K562 (cell line): ENCODE results near the gene IP6K3. TPM values are rescaled to one million over a fixed set of nuclear protein-coding genes. Genes with fewer than 3 reads are reported as not detected.
A peak's percentile ranks its signal among the peaks of the same experiment; 100 is the strongest.

Source experiments
- ATAC-seq: fragments of 200-7000 bp; cut with Tn5 transposase; 3 replicates; pipeline ENCODE4 v1.9.1; 2020; ENCODE audit warnings: moderate library complexity
- BruUV-seq: library from RNA; stranded (reverse); fragments of 400-500 nt; replicated peaks from 2 replicates; lab custom pipeline; 2021; lab: Mats Ljungman, UMichigan
- CTCF ChIA-PET: fragments of 300-600 bp; formaldehyde crosslinking; extraction: SDS; loops from one replicate; lab custom pipeline; 2021; ENCODE audit warnings: low intra/inter-chr PET ratio; lab: Yijun Ruan, JAX
- POLR2A ChIA-PET: fragments of 300-600, 350-650 bp; sonication (Branson Sonifier 250); formaldehyde crosslinking; extraction: SDS; loops from one replicate; lab custom pipeline; 2021; ENCODE audit warnings: antibody characterized with exemption, inconsistent platforms; lab: Yijun Ruan, JAX
- DNase-seq, 4 experiments: peaks; one replicate each; pipeline versions ENCODE4 v3.0.0 to v3.0.0-alpha.2; 2011 to 2018; ENCODE audit warnings: low spot score in 3 of 4, mixed read lengths in 3 of 4; ENCODE audit errors: extremely low read depth in 1 of 4
- FAIRE-seq: peaks from 2 replicates; lab custom pipeline; 2011; peaks lifted over from hg19 to GRCh38; lab: Jason Lieb, UNC
- H2AFZ ChIP-seq: 2 replicates; pipeline ENCODE4 v1.6.0; 2011; ENCODE audit warnings: low read depth, low read length, control low read depth, inconsistent platforms
- H3K27ac ChIP-seq: fragments of 200-600 bp; 3 replicates; pipeline ENCODE4 v1.8.0; 2011; ENCODE audit warnings: low read depth, mild to moderate bottlenecking, control low read depth, inconsistent platforms, low read length, moderate library complexity, mixed read lengths; ENCODE audit errors: extremely low read depth
- H3K27me3 ChIP-seq, 2 experiments: fragments of 300-600 bp in 1 of 2; 2 replicates in 1 of 2; 3 replicates in 1 of 2; pipeline versions ENCODE4 v1.6.0 to v1.8.0; 2011; ENCODE audit warnings: inconsistent platforms in 2 of 2, low read length in 2 of 2, mild to moderate bottlenecking in 1 of 2, mixed read lengths in 1 of 2, moderate library complexity in 1 of 2; ENCODE audit not compliant: control insufficient read depth in 2 of 2, insufficient read depth in 2 of 2
- H3K36me3 ChIP-seq: fragments of 300-600 bp; 3 replicates; pipeline ENCODE4 v1.8.0; 2011; ENCODE audit warnings: mild to moderate bottlenecking, low read length, inconsistent platforms; ENCODE audit not compliant: control insufficient read depth, insufficient read depth
- H3K4me1 ChIP-seq, 2 experiments: fragments of 200-600 bp in 1 of 2; replicated peaks in 1 of 2; 2 replicates in 1 of 2; 3 replicates in 1 of 2; pipeline versions ENCODE4 v1.5.1 to v1.8.0; 2011; ENCODE audit warnings: inconsistent platforms in 2 of 2, low read length in 2 of 2, mild to moderate bottlenecking in 1 of 2, mixed read lengths in 1 of 2, moderate library complexity in 1 of 2; ENCODE audit not compliant: control insufficient read depth in 2 of 2, insufficient read depth in 2 of 2
- H3K4me2 ChIP-seq: 2 replicates; pipeline ENCODE4 v1.6.1; 2011; ENCODE audit warnings: low read length, control low read depth, inconsistent platforms, mixed read lengths; ENCODE audit not compliant: insufficient read depth
- H3K4me3 ChIP-seq: fragments of 200-600 bp; sonication (generic), shearing (Covaris generic); 2 replicates; pipeline ENCODE4 v1.5.1; 2016; ENCODE audit warnings: control low read depth, inconsistent platforms
- H3K79me2 ChIP-seq: fragments of 200-600 bp; 3 replicates; pipeline ENCODE4 v1.8.0; 2011; ENCODE audit warnings: low read length, inconsistent platforms; ENCODE audit not compliant: control insufficient read depth, insufficient read depth
- H3K9ac ChIP-seq, 2 experiments: 2 replicates each; pipeline versions ENCODE4 v1.6.0 to v1.6.1; 2011; ENCODE audit warnings: low read depth in 2 of 2, low read length in 2 of 2, control low read depth in 1 of 2, inconsistent platforms in 1 of 2, mild to moderate bottlenecking in 1 of 2, mixed read lengths in 1 of 2; ENCODE audit not compliant: insufficient read depth in 1 of 2
- H3K9me1 ChIP-seq: one replicate; pipeline ENCODE4 v1.6.0; 2011; ENCODE audit warnings: inconsistent platforms, mild to moderate bottlenecking, low read length, moderate library complexity; ENCODE audit not compliant: control insufficient read depth, insufficient read depth
- H3K9me3 ChIP-seq: replicated peaks from 2 replicates; pipeline ENCODE4 v1.5.1; 2011; ENCODE audit warnings: low read depth, low read length, inconsistent platforms; ENCODE audit not compliant: control insufficient read depth, insufficient read depth
- H4K20me1 ChIP-seq: replicated peaks from 2 replicates; pipeline ENCODE4 v1.6.1; 2011; ENCODE audit warnings: low read length, inconsistent platforms, mixed read lengths; ENCODE audit not compliant: control insufficient read depth, insufficient read depth
- ATF2 ChIP-seq: sonication (generic); formaldehyde crosslinking; IDR thresholded peaks from 2 replicates; pipeline ENCODE4 v1.8.1; 2022; ENCODE audit warnings: missing genetic modification reagents
- COPS2 ChIP-seq: fragments of 450-650 bp; conservative IDR thresholded peaks from 2 replicates; pipeline ENCODE4 v1.6.1; 2016; ENCODE audit warnings: mild to moderate bottlenecking, moderate library complexity
- DMBX1 ChIP-seq: fragments of 250-450 bp; sonication (Bioruptor Pico); IDR thresholded peaks from 2 replicates; pipeline ENCODE4 v1.8.0; 2022; ENCODE audit warnings: inconsistent platforms, mild to moderate bottlenecking, moderate library complexity, borderline replicate concordance
- E2F3 ChIP-seq: fragments of 250-450 bp; sonication (Bioruptor Pico); IDR thresholded peaks from 2 replicates; pipeline ENCODE4 v1.4.0; 2020; ENCODE audit warnings: mild to moderate bottlenecking
- HCFC1 ChIP-seq: IDR thresholded peaks from 2 replicates; pipeline ENCODE4 v1.6.1; 2012; ENCODE audit warnings: low read depth, low read length, improper control_type of control experiment
- HNRNPLL ChIP-seq: fragments of 200-400 bp; formaldehyde crosslinking; IDR thresholded peaks from 2 replicates; pipeline ENCODE4 v1.6.1; 2017; ENCODE audit warnings: low read length, low read depth, mild to moderate bottlenecking; ENCODE audit not compliant: poor library complexity, severe bottlenecking
- PHF8 ChIP-seq: fragments of 200-600 bp; sonication (generic); IDR thresholded peaks from 2 replicates; pipeline ENCODE4 v1.6.1; 2012; ENCODE audit warnings: mixed run types, mild to moderate bottlenecking, inconsistent platforms, low read length, moderate library complexity, borderline replicate concordance
- RAD51 ChIP-seq: fragments of 450-650 bp; IDR thresholded peaks from 2 replicates; pipeline ENCODE4 v1.7.1; 2016; ENCODE audit warnings: low read depth, mild to moderate bottlenecking, borderline replicate concordance
- SMAD4 ChIP-seq: fragments of 250-450 bp; sonication (Bioruptor Pico); conservative IDR thresholded peaks from 2 replicates; pipeline ENCODE4 v1.8.0; 2021; ENCODE audit warnings: inconsistent platforms, mild to moderate bottlenecking, moderate library complexity
- TEAD1 ChIP-seq, 2 experiments: fragments of 450-650 bp in 1 of 2; sonication (generic) in 1 of 2; formaldehyde crosslinking; IDR thresholded peaks; 2 replicates each; pipeline versions ENCODE4 v1.4.0 to v1.8.0; 2020 to 2022; ENCODE audit warnings: mild to moderate bottlenecking in 2 of 2, missing genetic modification reagents in 1 of 2
- ZKSCAN8 ChIP-seq: fragments of 200-800 bp; sonication (Bioruptor generic); IDR thresholded peaks from 2 replicates; pipeline ENCODE4 v1.6.1; 2016; ENCODE audit warnings: missing genetic modification characterization, missing compliant biosample characterization
- ZNF444 ChIP-seq: fragments of 250-450 bp; sonication (Bioruptor Pico); IDR thresholded peaks from 2 replicates; pipeline ENCODE4 v1.4.0; 2020; ENCODE audit warnings: mild to moderate bottlenecking, moderate library complexity
- ZSCAN32 ChIP-seq: fragments of 450-650 bp; formaldehyde crosslinking; IDR thresholded peaks from 2 replicates; pipeline ENCODE4 v1.4.0; 2020; ENCODE audit warnings: mild to moderate bottlenecking, moderate library complexity
- WGBS: fragments of 100-300 bp; shearing (Covaris generic); methylation state at CpG from one replicate; pipeline ENCODE4 v1.1.6; 2016; ENCODE audit warnings: low coverage, mixed read lengths; ENCODE audit not compliant: insufficient coverage; ENCODE audit errors: missing lambda C conversion rate; 5-methylcytosine and 5-hydroxymethylcytosine counted together
- in situ Hi-C: fragments of 300-500 bp; cut with MboI; formaldehyde crosslinking; loops from 4 replicates; pipeline ENCODE4 v1.15.0; 2018; ENCODE audit warnings: inconsistent platforms, mixed read lengths
- intact Hi-C: fragments of 100-400 bp; cut with micrococcal nuclease; formaldehyde crosslinking; loops from 2 replicates; pipeline ENCODE4 v1.14.2; 2022
- polyA plus RNA-seq, 8 experiments: library from polyadenylated mRNA; depleted of rRNA in 4 of 8; stranded (reverse) in 5 of 8; unstranded in 3 of 8; fragments of >200 nt; fragmentation: Nextera tagmentation in 2 of 8; fragmentation: Illumina TruSeq in 1 of 8; extraction: Ambion mirVana in 2 of 8; extraction: Trizol in 1 of 8; gene quantifications; 2 replicates each; pipeline versions ENCODE4 v1.2.1 to v1.2.3, GENCODE V29; 2011 to 2014; ENCODE audit warnings: inconsistent platforms in 1 of 8, missing spikeins in 1 of 8
- total RNA-seq, 7 experiments: library from RNA; depleted of rRNA in 6 of 7; stranded (reverse); fragments of >200 nt in 6 of 7; fragmentation: Illumina TruSeq in 2 of 7; extraction: Trizol in 2 of 7; gene quantifications; 2 replicates each; pipeline versions ENCODE4 v1.2.1 to v1.2.3, GENCODE V29; 2011 to 2021; ENCODE audit warnings: low replicate concordance in 1 of 7
- TF ChIP-seq, protein P1 (sequence below), 3 experiments: fragments of 200-800 bp in 1 of 3; fragments of 250-450 bp in 1 of 3; fragments of 450-650 bp in 1 of 3; sonication (Bioruptor Pico) in 1 of 3; sonication (Bioruptor generic) in 1 of 3; formaldehyde crosslinking in 1 of 3; IDR thresholded peaks; 2 replicates each; pipeline versions ENCODE4 v1.6.1 to v1.8.0; 2016 to 2022; ENCODE audit warnings: mild to moderate bottlenecking in 2 of 3, missing genetic modification characterization in 2 of 3, missing compliant biosample characterization in 1 of 3, moderate library complexity in 1 of 3
- TF ChIP-seq, protein P2 (sequence below): sonication (generic); formaldehyde crosslinking; IDR thresholded peaks from 2 replicates; pipeline ENCODE4 v1.9.0; 2022; ENCODE audit warnings: mild to moderate bottlenecking, missing genetic modification reagents

IP6K3 gene
- total and polyA plus RNA-seq, 9 of the 15 experiments (the other 6 are each of a cell fraction or from before 2014, with no cell fraction given) = not detected

DNA sequence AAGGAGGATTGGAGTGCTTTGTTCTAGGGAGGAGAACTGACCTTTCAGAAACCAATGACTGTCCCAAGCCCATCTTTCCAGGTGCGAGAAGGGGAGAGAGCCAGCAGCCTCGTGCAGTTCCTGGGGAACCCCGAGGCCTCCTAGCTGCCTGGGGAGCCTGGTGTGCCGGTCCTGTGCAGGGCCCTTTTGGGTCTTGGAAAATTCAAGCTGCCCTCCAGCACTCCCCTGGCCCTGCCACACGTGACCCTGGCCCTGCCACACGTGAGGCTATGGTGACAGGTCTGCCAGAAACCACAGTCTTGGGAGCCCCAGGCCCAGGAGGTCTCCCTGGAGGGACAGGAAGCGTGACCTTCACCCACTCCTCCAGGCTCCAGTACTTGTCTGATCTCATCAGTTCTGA, 15.7 kb downstream of the IP6K3 start (continued):
- TF ChIP-seq, protein P1, sequence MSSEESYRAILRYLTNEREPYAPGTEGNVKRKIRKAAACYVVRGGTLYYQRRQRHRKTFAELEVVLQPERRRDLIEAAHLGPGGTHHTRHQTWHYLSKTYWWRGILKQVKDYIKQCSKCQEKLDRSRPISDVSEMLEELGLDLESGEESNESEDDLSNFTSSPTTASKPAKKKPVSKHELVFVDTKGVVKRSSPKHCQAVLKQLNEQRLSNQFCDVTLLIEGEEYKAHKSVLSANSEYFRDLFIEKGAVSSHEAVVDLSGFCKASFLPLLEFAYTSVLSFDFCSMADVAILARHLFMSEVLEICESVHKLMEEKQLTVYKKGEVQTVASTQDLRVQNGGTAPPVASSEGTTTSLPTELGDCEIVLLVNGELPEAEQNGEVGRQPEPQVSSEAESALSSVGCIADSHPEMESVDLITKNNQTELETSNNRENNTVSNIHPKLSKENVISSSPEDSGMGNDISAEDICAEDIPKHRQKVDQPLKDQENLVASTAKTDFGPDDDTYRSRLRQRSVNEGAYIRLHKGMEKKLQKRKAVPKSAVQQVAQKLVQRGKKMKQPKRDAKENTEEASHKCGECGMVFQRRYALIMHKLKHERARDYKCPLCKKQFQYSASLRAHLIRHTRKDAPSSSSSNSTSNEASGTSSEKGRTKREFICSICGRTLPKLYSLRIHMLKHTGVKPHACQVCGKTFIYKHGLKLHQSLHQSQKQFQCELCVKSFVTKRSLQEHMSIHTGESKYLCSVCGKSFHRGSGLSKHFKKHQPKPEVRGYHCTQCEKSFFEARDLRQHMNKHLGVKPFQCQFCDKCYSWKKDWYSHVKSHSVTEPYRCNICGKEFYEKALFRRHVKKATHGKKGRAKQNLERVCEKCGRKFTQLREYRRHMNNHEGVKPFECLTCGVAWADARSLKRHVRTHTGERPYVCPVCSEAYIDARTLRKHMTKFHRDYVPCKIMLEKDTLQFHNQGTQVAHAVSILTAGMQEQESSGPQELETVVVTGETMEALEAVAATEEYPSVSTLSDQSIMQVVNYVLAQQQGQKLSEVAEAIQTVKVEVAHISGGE (CRISPR knock-in tag; IDR thresholded peaks at IDR 0.05) = no peak
- no peak for TF ChIP-seq ATF2 (CRISPR knock-in tag)
- TF ChIP-seq RAD51 = no peak

DNA sequence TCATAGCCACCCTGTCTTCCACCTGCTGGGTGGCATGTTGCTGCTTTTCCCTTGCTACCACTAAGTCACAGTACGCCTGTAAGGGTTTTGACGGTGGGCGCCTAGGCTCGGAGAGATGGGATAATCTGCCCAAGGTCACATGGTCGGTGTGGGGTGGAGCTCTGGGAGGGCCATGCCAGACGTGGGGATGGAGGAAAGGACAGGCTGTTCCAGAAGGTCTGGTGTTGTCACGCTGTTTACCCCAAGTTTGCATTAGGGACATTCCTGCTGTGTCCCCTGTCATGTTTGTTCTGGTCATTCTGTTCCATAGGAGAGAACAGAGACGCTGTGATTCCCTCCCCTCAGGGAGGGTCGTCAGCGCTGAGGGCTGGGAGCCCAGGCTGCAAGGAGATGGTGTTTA, 16.1 kb downstream of the IP6K3 start:
- POLR2A ChIA-PET = interaction anchor here (1.1 kb wide), 1 partner anchor 19 kb away, joined by 5 read pairs; the partner anchor contains the start of gene UQCC2
- intact Hi-C loops = no loop called here
- BruUV-seq = no TSS peak
- TF ChIP-seq COPS2 (no peak), ZKSCAN8 (CRISPR knock-in tag) (no peak), ZSCAN32 (CRISPR knock-in tag) (no peak), E2F3 (CRISPR knock-in tag) (no peak), HCFC1 (no peak), TEAD1 (CRISPR knock-in tag; IDR thresholded peaks at IDR 0.05) (no peak), HNRNPLL (no peak), PHF8 (no peak), SMAD4 (no peak), ZNF444 (CRISPR knock-in tag) (no peak), DMBX1 (CRISPR knock-in tag) (no peak)
- TF ChIP-seq, protein P2, sequence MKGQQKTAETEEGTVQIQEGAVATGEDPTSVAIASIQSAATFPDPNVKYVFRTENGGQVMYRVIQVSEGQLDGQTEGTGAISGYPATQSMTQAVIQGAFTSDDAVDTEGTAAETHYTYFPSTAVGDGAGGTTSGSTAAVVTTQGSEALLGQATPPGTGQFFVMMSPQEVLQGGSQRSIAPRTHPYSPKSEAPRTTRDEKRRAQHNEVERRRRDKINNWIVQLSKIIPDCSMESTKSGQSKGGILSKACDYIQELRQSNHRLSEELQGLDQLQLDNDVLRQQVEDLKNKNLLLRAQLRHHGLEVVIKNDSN (CRISPR knock-in tag) = 0 out of 2 replicates have a peak, but pooled peaks have one; percentile 3

More for the DNA sequence above, 16.1 kb downstream of the IP6K3 start:
- ATAC-seq = no peak; the same call in 2 of the 3 replicates
- peaks cover 10 to 15% of the 10 kb centered on the region in 2 experiments; a peak in 4 of 5 replicates for H3K4me1 ChIP-seq
- no peak overlapping the region for H3K27ac ChIP-seq
- H3K9ac ChIP-seq = no peak overlapping the region
- H3K4me2 ChIP-seq = no peak overlapping the region
- no peaks in the 10 kb centered on the region for H3K9me1 ChIP-seq
- FAIRE-seq = no peak
- CTCF ChIA-PET = interaction anchor here (1.2 kb wide), 1 partner anchor 32 kb away, joined by 3 read pairs; no protein-coding TSS in a partner anchor
- no peaks in the 10 kb centered on the region for H3K79me2 ChIP-seq
- no peaks in the 10 kb centered on the region for H3K36me3 ChIP-seq
- H3K4me3 ChIP-seq = no peak overlapping the region
- 16% methylated on average over 10 of the region's 10 CpGs for WGBS
- H3K9me3 ChIP-seq = no peaks in the 10 kb centered on the region
- peaks cover 19% of the 10 kb centered on the region for H4K20me1 ChIP-seq
- DNase-seq = no peak
- H3K27me3 ChIP-seq = peaks cover 57 to 78% of the 10 kb centered on the region in 2 experiments
- in situ Hi-C loops = no loop called here
- H2AFZ ChIP-seq = no peak overlapping the region
